Nephron progenitor cell (in vitro differentiated cells): ENCODE results near the gene NR3C2.
"Not testable (repeated sequence)": the region's sequence is repeated elsewhere in the genome, so short reads cannot be mapped to it uniquely, and the experiment has no call there.

Source experiments
- DNase-seq: peaks from one replicate; pipeline ENCODE4 v3.0.0; 2021
- H3K27ac Mint-ChIP-seq: 2 replicates; pipeline ENCODE4 v1.8.0; 2021; ENCODE audit warnings: mild to moderate bottlenecking, moderate library complexity, mixed read lengths
- H3K27me3 Mint-ChIP-seq: 2 replicates; pipeline ENCODE4 v1.8.0; 2021; ENCODE audit warnings: mild to moderate bottlenecking, low read depth, mixed read lengths; ENCODE audit not compliant: poor library complexity
- H3K36me3 Mint-ChIP-seq: 2 replicates; pipeline ENCODE4 v1.8.0; 2021; ENCODE audit warnings: low read depth, mixed read lengths
- H3K4me1 Mint-ChIP-seq: 2 replicates; pipeline ENCODE4 v1.8.0; 2021; ENCODE audit warnings: mixed read lengths
- H3K4me3 Mint-ChIP-seq: 2 replicates; pipeline ENCODE4 v1.8.0; 2021; ENCODE audit warnings: mild to moderate bottlenecking, moderate library complexity, mixed read lengths
- H3K9me3 Mint-ChIP-seq: 2 replicates; pipeline ENCODE4 v1.8.0; 2021; ENCODE audit warnings: mild to moderate bottlenecking, moderate library complexity, mixed read lengths
- CTCF ChIP-seq: fragments of 200-600 bp; sonication (generic); IDR thresholded peaks from 2 replicates; pipeline ENCODE4 v1.5.0; 2021; ENCODE audit warnings: antibody characterized with exemption

The NR3C2 gene

GRCh38 chr4:148089624-148090023 is 352.6 kb downstream of the NR3C2 start:
- Mint-ChIP-seq H3K27ac (no peak overlapping the region), H3K36me3 (peaks cover 30% of the 10 kb centered on the region), H3K9me3 (peaks cover 25% of the 10 kb centered on the region), H3K27me3 (no peaks in the 10 kb centered on the region), H3K4me3 (no peak overlapping the region), H3K4me1 (no peaks in the 10 kb centered on the region)
- DNase-seq = no peak
- TF ChIP-seq CTCF = no peak

- not testable (repeated sequence) for H3K4me1 Mint-ChIP-seq, H3K27ac Mint-ChIP-seq, DNase-seq, H3K27me3 Mint-ChIP-seq, H3K4me3 Mint-ChIP-seq
- peaks cover 57% of the 10 kb centered on the region for H3K9me3 Mint-ChIP-seq
- H3K36me3 Mint-ChIP-seq = peaks cover 73% of the 10 kb centered on the region
Measured at GRCh38 chr4:148083073-148083472, 359.1 kb downstream of the NR3C2 start.

GRCh38 chr4:148081745-148082144 is 360.5 kb downstream of the NR3C2 start:
- Mint-ChIP-seq H3K9me3 (peaks cover 51% of the 10 kb centered on the region), H3K27me3 (peaks cover 4% of the 10 kb centered on the region), H3K36me3 (peaks cover 80% of the 10 kb centered on the region), H3K4me1 (peaks cover 7% of the 10 kb centered on the region), H3K27ac (no peak overlapping the region), H3K4me3 (no peak overlapping the region)
- no peak for DNase-seq
- no peak for TF ChIP-seq CTCF

- H3K36me3 Mint-ChIP-seq = peaks cover 83% of the 10 kb centered on the region
- peaks cover 52% of the 10 kb centered on the region for H3K9me3 Mint-ChIP-seq
- DNase-seq = no peak
- peaks cover 4% of the 10 kb centered on the region for H3K27me3 Mint-ChIP-seq
- peaks cover 9% of the 10 kb centered on the region for H3K4me1 Mint-ChIP-seq
- TF ChIP-seq CTCF = no peak
- no peak overlapping the region for H3K4me3 Mint-ChIP-seq
- H3K27ac Mint-ChIP-seq = no peak overlapping the region
Measured at GRCh38 chr4:148081267-148081666, 360.9 kb downstream of the NR3C2 start.

- Mint-ChIP-seq H3K9me3 (peaks cover 52% of the 10 kb centered on the region), H3K27me3 (peaks cover 4% of the 10 kb centered on the region), H3K4me1 (peaks cover 17% of the 10 kb centered on the region), H3K27ac (peak overlapping the region; percentile 95), H3K36me3 (peaks cover 83% of the 10 kb centered on the region), H3K4me3 (no peak overlapping the region)
- no peak for TF ChIP-seq CTCF
- no peak for DNase-seq
Measured at GRCh38 chr4:148079961-148080360, 362.3 kb downstream of the NR3C2 start.

GRCh38 chr4:148078061-148078460 is 364.2 kb downstream of the NR3C2 start:
- Mint-ChIP-seq H3K27me3 (peaks cover 7% of the 10 kb centered on the region), H3K4me1 (peaks cover 17% of the 10 kb centered on the region), H3K36me3 (peaks cover 85% of the 10 kb centered on the region), H3K9me3 (peaks cover 50% of the 10 kb centered on the region), H3K4me3 (no peak overlapping the region), H3K27ac (no peak overlapping the region)
- no peak for DNase-seq
- no peak for TF ChIP-seq CTCF
